IMR-90 (cell line): ENCODE data around the gene MOV10. TPM values are rescaled to one million over a fixed set of nuclear protein-coding genes. Genes with fewer than 3 reads are reported as not detected.

ENCODE experiments used
- RFX5 ChIP-seq: IDR thresholded peaks from 2 replicates; pipeline ENCODE4 v1.8.0; 2012; ENCODE audit warnings: low read depth, mild to moderate bottlenecking, low read length, moderate library complexity
- SMC3 ChIP-seq: fragments of 150-350 bp; IDR thresholded peaks from 2 replicates; pipeline ENCODE4 v1.6.1; 2016; ENCODE audit warnings: low read depth, mild to moderate bottlenecking, antibody characterized with exemption, low read length, moderate library complexity
- polyA plus RNA-seq, 3 experiments: library from polyadenylated mRNA; depleted of rRNA; stranded (reverse); fragments of >200 nt; gene quantifications; 2 replicates each; pipeline ENCODE4 v1.2.3, GENCODE V29; 2012; ENCODE audit warnings: low replicate concordance in 1 of 3
- total RNA-seq: library from RNA; depleted of rRNA; stranded (reverse); fragments of >200 nt; gene quantifications from 2 replicates; pipeline ENCODE4 v1.2.3, GENCODE V29; 2012

The MOV10 gene
- total and polyA plus RNA-seq, 2 of the 4 experiments (the other 2 are of a cell fraction): 36.7 to 103 TPM

DNA sequence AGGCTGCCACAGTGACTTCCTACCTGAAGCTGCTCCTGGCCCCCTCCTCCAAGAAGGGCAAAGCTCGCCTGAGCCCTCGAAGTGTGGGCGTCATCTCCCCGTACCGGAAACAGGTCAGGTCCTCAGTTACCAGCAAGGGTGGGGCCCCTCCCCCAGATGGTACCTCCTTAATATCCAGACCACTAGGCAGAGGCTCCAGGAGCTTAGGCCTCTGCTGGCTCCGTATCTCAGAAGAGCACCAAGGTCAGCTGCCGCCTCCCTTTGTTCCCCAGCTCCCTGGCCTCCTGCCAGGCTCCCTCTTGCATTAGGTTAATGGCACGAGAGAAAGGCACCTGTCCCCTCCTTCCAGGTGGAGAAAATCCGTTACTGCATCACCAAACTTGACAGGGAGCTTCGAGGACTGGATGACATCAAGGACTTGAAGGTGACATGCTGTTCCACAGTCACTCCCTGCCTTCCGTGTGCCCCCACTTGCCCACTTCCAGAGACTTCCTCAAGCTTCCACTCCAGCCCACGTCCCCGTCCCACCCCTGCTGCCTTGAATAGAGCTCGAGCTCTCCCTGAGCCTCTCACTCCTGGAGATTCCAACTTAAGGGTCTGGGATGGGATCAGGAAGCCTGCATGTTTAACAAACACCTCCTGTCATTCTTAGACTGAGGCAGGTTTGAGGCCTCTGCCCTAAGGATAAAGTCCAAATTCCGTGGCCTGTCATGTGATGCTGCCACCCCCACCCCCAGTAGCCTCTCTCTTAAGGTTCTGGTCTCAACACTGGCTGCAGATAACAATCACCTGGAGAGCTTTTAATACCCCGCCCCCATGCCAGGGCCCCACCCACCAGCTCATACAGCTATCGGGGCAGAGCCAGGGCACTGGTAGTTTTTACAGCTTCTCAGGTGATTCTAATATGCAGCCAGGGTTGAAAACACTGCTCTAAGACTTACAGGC lies 24.2 kb downstream of the MOV10 start (continued):
- TF ChIP-seq SMC3: no peak
- TF ChIP-seq RFX5: no peak
